Measurements from ENCODE around the gene SCMH1.

DNA sequence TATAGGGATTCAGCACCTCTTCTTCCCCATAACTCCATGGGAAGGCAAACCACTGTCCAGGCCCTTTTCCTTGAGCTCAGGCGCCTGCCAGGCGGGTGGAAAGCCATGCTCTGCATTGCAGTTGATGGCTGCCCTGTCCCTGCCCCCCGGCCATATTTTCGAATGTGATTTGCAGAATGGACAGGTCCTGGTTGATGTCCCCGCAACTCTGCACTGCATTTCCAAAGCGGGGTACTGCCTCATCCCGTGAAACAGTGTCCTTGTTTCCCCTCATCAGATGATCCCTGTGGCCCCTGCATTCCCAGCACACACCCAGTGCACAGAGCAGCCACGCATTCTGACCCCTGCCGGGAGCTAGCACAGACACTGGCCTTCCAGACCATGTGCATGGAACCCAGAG, 33.7 kb upstream of the SCMH1 start:
- TF ChIP-seq, protein P1, sequence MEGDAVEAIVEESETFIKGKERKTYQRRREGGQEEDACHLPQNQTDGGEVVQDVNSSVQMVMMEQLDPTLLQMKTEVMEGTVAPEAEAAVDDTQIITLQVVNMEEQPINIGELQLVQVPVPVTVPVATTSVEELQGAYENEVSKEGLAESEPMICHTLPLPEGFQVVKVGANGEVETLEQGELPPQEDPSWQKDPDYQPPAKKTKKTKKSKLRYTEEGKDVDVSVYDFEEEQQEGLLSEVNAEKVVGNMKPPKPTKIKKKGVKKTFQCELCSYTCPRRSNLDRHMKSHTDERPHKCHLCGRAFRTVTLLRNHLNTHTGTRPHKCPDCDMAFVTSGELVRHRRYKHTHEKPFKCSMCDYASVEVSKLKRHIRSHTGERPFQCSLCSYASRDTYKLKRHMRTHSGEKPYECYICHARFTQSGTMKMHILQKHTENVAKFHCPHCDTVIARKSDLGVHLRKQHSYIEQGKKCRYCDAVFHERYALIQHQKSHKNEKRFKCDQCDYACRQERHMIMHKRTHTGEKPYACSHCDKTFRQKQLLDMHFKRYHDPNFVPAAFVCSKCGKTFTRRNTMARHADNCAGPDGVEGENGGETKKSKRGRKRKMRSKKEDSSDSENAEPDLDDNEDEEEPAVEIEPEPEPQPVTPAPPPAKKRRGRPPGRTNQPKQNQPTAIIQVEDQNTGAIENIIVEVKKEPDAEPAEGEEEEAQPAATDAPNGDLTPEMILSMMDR (IDR thresholded peaks at IDR 0.05): no peak
- TF ChIP-seq POLR2A (IDR thresholded peaks at IDR 0.05): no peak
